Measurements from ENCODE around the gene SDHA.

DNA sequence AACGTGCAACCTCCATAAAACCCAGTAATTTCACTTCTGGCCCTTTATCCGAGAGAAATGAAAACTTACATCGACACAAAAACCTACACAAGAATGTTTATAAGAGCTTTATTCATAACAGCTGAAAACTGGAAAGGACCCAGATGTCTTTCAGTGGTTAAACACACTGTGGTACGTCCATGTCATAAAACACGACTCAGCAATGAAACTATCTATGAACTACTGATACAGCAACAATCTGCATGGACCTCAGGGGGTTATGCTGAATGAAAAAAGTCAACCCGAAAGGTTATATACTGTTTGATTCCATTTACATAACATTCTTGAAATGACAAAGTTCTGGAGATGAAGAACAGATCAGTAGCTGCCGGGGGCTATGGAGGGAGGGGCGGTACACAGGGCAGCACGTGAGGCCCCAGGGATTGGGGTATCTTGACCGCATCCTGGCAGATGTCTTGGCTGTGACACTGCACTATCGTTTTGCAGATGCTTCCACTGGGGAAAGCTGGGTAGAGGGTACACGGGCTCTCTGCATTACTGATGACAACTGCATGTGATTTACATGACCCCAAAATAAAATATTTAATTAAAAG is 4.2 kb upstream of the SDHA start:
- TF ChIP-seq, protein P1, sequence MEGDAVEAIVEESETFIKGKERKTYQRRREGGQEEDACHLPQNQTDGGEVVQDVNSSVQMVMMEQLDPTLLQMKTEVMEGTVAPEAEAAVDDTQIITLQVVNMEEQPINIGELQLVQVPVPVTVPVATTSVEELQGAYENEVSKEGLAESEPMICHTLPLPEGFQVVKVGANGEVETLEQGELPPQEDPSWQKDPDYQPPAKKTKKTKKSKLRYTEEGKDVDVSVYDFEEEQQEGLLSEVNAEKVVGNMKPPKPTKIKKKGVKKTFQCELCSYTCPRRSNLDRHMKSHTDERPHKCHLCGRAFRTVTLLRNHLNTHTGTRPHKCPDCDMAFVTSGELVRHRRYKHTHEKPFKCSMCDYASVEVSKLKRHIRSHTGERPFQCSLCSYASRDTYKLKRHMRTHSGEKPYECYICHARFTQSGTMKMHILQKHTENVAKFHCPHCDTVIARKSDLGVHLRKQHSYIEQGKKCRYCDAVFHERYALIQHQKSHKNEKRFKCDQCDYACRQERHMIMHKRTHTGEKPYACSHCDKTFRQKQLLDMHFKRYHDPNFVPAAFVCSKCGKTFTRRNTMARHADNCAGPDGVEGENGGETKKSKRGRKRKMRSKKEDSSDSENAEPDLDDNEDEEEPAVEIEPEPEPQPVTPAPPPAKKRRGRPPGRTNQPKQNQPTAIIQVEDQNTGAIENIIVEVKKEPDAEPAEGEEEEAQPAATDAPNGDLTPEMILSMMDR (IDR thresholded peaks at IDR 0.05) = no peak
- TF ChIP-seq EP300 (IDR thresholded peaks at IDR 0.05) = no peak
